IMR-90 (cell line): ENCODE data around the gene HDHD5. TPM values are rescaled to one million over a fixed set of nuclear protein-coding genes. Genes with fewer than 3 reads are reported as not detected.

ENCODE experiments used
- ATAC-seq: fragments of 200-7000 bp; cut with Tn5 transposase; 2 replicates; pipeline ENCODE4 v1.9.1; 2020; ENCODE audit warnings: low read depth, mild to moderate bottlenecking, moderate library complexity
- BruUV-seq: library from RNA; stranded (reverse); fragments of 400-500 nt; replicated peaks from 2 replicates; lab custom pipeline; 2021; lab: Mats Ljungman, UMichigan
- CTCF ChIA-PET: fragments of 300-600 bp; formaldehyde crosslinking; extraction: SDS; loops from one replicate; lab custom pipeline; 2021; ENCODE audit warnings: antibody characterized with exemption; lab: Yijun Ruan, JAX
- POLR2A ChIA-PET: fragments of 300-600 bp; sonication (Branson Sonifier 250); formaldehyde crosslinking; loops from one replicate; lab custom pipeline; 2022; ENCODE audit warnings: antibody characterized with exemption; ENCODE audit not compliant: unreplicated experiment; lab: Charles Lee
- DNase-seq: peaks from one replicate; pipeline ENCODE4 v3.0.0; 2013
- H2AFZ ChIP-seq: replicated peaks from 2 replicates; pipeline ENCODE3; 2013; ENCODE audit warnings: low read length, mild to moderate bottlenecking; ENCODE audit not compliant: poor library complexity
- H2AK5ac ChIP-seq: 2 replicates; pipeline ENCODE4 v1.6.1; 2013; ENCODE audit warnings: low read depth, low read length, inconsistent platforms
- H2AK9ac ChIP-seq: replicated peaks from 2 replicates; pipeline ENCODE3; 2013; ENCODE audit warnings: mild to moderate bottlenecking, low read depth, low read length, moderate library complexity; ENCODE audit not compliant: poor library complexity
- H2BK120ac ChIP-seq: 2 replicates; pipeline ENCODE4 v1.6.1; 2013; ENCODE audit warnings: low read depth, low read length, inconsistent platforms
- H2BK15ac ChIP-seq: 3 replicates; pipeline ENCODE4 v1.6.1; 2013; ENCODE audit warnings: low read depth, low read length, inconsistent platforms
- H2BK20ac ChIP-seq: 2 replicates; pipeline ENCODE4 v1.6.1; 2013; ENCODE audit warnings: low read depth, mild to moderate bottlenecking, inconsistent platforms, low read length, moderate library complexity
- H2BK5ac ChIP-seq: 2 replicates; pipeline ENCODE4 v1.6.1; 2013; ENCODE audit warnings: mild to moderate bottlenecking, low read depth, low read length, inconsistent platforms; ENCODE audit not compliant: poor library complexity, severe bottlenecking
- H3K14ac ChIP-seq: replicated peaks from 2 replicates; pipeline ENCODE4 v1.6.1; 2013; ENCODE audit warnings: low read depth, low read length, inconsistent platforms
- H3K18ac ChIP-seq: 2 replicates; pipeline ENCODE4 v1.6.1; 2013; ENCODE audit warnings: low read depth, low read length, control low read depth
- H3K23ac ChIP-seq: 2 replicates; pipeline ENCODE4 v1.6.1; 2013; ENCODE audit warnings: low read depth, low read length, inconsistent platforms
- H3K27ac ChIP-seq: 2 replicates; pipeline ENCODE4 v1.5.1; 2013; ENCODE audit warnings: mild to moderate bottlenecking, control low read depth, low read length; ENCODE audit not compliant: insufficient read depth
- H3K27me3 ChIP-seq: 2 replicates; pipeline ENCODE4 v1.6.1; 2013; ENCODE audit warnings: low read length; ENCODE audit not compliant: control insufficient read depth, insufficient read depth
- H3K36me3 ChIP-seq: 2 replicates; pipeline ENCODE4 v1.6.1; 2013; ENCODE audit warnings: low read length, mixed read lengths; ENCODE audit not compliant: control insufficient read depth, insufficient read depth
- H3K4ac ChIP-seq: 2 replicates; pipeline ENCODE4 v1.6.1; 2013; ENCODE audit warnings: low read depth, low read length, inconsistent platforms
- H3K4me1 ChIP-seq: 2 replicates; pipeline ENCODE4 v1.6.1; 2013; ENCODE audit warnings: low read length, mixed read lengths; ENCODE audit not compliant: control insufficient read depth, insufficient read depth
- H3K4me2 ChIP-seq: 2 replicates; pipeline ENCODE4 v1.6.1; 2013; ENCODE audit warnings: low read depth, mild to moderate bottlenecking, control low read depth, low read length, moderate library complexity
- H3K4me3 ChIP-seq: 2 replicates; pipeline ENCODE4 v1.5.1; 2013; ENCODE audit warnings: low read depth, mild to moderate bottlenecking, control low read depth, low read length, moderate library complexity; ENCODE audit not compliant: insufficient read depth
- H3K56ac ChIP-seq: 2 replicates; pipeline ENCODE4 v1.6.1; 2013; ENCODE audit warnings: low read length, inconsistent platforms; ENCODE audit not compliant: insufficient read depth; ENCODE audit errors: extremely low read depth
- H3K79me1 ChIP-seq, 2 experiments: 2 replicates each; pipeline ENCODE4 v1.6.1; 2013; ENCODE audit warnings: low read length in 2 of 2, inconsistent platforms in 1 of 2, low read depth in 1 of 2
- H3K9ac ChIP-seq: 2 replicates; pipeline ENCODE4 v1.6.1; 2013; ENCODE audit warnings: low read depth, low read length, control low read depth
- H3K9me1 ChIP-seq: 2 replicates; pipeline ENCODE4 v1.6.1; 2013; ENCODE audit warnings: low read length, inconsistent platforms; ENCODE audit not compliant: insufficient read depth
- H3K9me3 ChIP-seq: 2 replicates; pipeline ENCODE4 v1.6.1; 2013; ENCODE audit warnings: low read length; ENCODE audit not compliant: control insufficient read depth, insufficient read depth
- H4K20me1 ChIP-seq: 2 replicates; pipeline ENCODE4 v1.6.1; 2013; ENCODE audit warnings: low read length, inconsistent platforms; ENCODE audit not compliant: insufficient read depth
- H4K5ac ChIP-seq: 2 replicates; pipeline ENCODE4 v1.6.1; 2013; ENCODE audit warnings: mild to moderate bottlenecking, low read depth, low read length, control low read depth
- H4K8ac ChIP-seq, 2 experiments: 2 replicates each; pipeline ENCODE4 v1.6.1; 2013; ENCODE audit warnings: low read depth in 2 of 2, low read length in 2 of 2, control low read depth in 1 of 2, inconsistent platforms in 1 of 2
- H4K91ac ChIP-seq: 2 replicates; pipeline ENCODE4 v1.6.1; 2013; ENCODE audit warnings: low read depth, low read length, inconsistent platforms; ENCODE audit not compliant: insufficient read depth
- CEBPB ChIP-seq: IDR thresholded peaks from 2 replicates; pipeline ENCODE4 v1.6.1; 2012; ENCODE audit warnings: low read depth, low read length, improper control_type of control experiment
- MAFK ChIP-seq: IDR thresholded peaks from 2 replicates; pipeline ENCODE4 v1.6.1; 2012; ENCODE audit warnings: low read depth, low read length, improper control_type of control experiment
- MAZ ChIP-seq: IDR thresholded peaks from 2 replicates; pipeline ENCODE4 v1.6.1; 2012; ENCODE audit warnings: low read depth, mild to moderate bottlenecking, low read length, improper control_type of control experiment, moderate library complexity, borderline replicate concordance
- SMC3 ChIP-seq: fragments of 150-350 bp; IDR thresholded peaks from 2 replicates; pipeline ENCODE4 v1.6.1; 2016; ENCODE audit warnings: low read depth, mild to moderate bottlenecking, antibody characterized with exemption, low read length, moderate library complexity
- WGBS, 2 experiments: methylation state at CpG; one replicate each; pipeline versions ENCODE4 v1.1.5 to v1.1.7; 2013; ENCODE audit warnings: missing lambda C conversion rate in 2 of 2; ENCODE audit not compliant: insufficient read length in 1 of 2; ENCODE audit errors: extremely low coverage in 2 of 2; 5-methylcytosine and 5-hydroxymethylcytosine counted together
- dilution Hi-C: fragments of 300-500 bp; cut with HindIII; formaldehyde crosslinking; loops from one replicate; pipeline ENCODE4 v1.14.3; 2018; ENCODE audit warnings: low sequenced_read_pairs; ENCODE audit not compliant: unreplicated experiment
- in situ Hi-C: fragments of 300-500 bp; cut with MboI; formaldehyde crosslinking; loops from 3 replicates; pipeline ENCODE4 v1.14.3; 2019; ENCODE audit warnings: low sequenced_read_pairs, inconsistent platforms, mixed read lengths
- intact Hi-C: fragments of 100-400 bp; cut with micrococcal nuclease; formaldehyde crosslinking; loops from 2 replicates; pipeline ENCODE4 v1.10.0; 2022
- polyA plus RNA-seq, 3 experiments: library from polyadenylated mRNA; depleted of rRNA; stranded (reverse); fragments of >200 nt; gene quantifications; 2 replicates each; pipeline ENCODE4 v1.2.3, GENCODE V29; 2012; ENCODE audit warnings: low replicate concordance in 1 of 3
- total RNA-seq: library from RNA; depleted of rRNA; stranded (reverse); fragments of >200 nt; gene quantifications from 2 replicates; pipeline ENCODE4 v1.2.3, GENCODE V29; 2012

The HDHD5 gene
- total and polyA plus RNA-seq, 2 of the 4 experiments (the other 2 are of a cell fraction), result 31.9 to 37.5 TPM

GRCh38 chr22:17138513-17138912 lies 20.6 kb downstream of the HDHD5 start:
- Histone ChIP-seq H2BK120ac (no peak overlapping the region), H3K23ac (no peak overlapping the region), H3K27ac (no peak overlapping the region), H3K79me1 (no peaks in the 10 kb centered on the region), H3K4ac (no peak overlapping the region), H3K56ac (no peak overlapping the region), H3K18ac (no peak overlapping the region), H3K4me1 (no peaks in the 10 kb centered on the region), H2AFZ (no peak overlapping the region), H3K9ac (no peak overlapping the region), H4K91ac (no peak overlapping the region), H4K5ac (no peak overlapping the region), H4K8ac (no peak overlapping the region), H4K20me1 (no peaks in the 10 kb centered on the region; the same call in 1 of the 2 replicates), H3K9me1 (no peaks in the 10 kb centered on the region), H2AK9ac (no peak overlapping the region), H2BK15ac (no peak overlapping the region), H3K14ac (no peak overlapping the region), H2BK5ac (no peak overlapping the region), H3K4me2 (no peak overlapping the region), H3K36me3 (peaks cover 31% of the 10 kb centered on the region), H2BK20ac (no peak overlapping the region), H3K4me3 (no peak overlapping the region), H3K9me3 (no peaks in the 10 kb centered on the region), H2AK5ac (no peak overlapping the region), H3K27me3 (no peaks in the 10 kb centered on the region)
- dilution Hi-C loops, result no loop called here
- no TSS peak for BruUV-seq
- ChIA-PET CTCF (no interaction called here), POLR2A (no interaction called here)
- intact Hi-C loops, result no loop called here
- DNase-seq (no peak), ATAC-seq (no peak)
- whole genome bisulfite sequencing, 2 experiments, result 60% methylated on average over 1 of the region's 11 CpGs; no CpG with 5 or more reads in 1 of the 2 experiments
- TF ChIP-seq MAFK (no peak), SMC3 (no peak), MAZ (no peak), CEBPB (no peak)
- in situ Hi-C loops, result no loop called here
